ENCODE data around the gene PKIG.
"Not testable (repeated sequence)": the region's sequence is repeated elsewhere in the genome, so short reads cannot be mapped to it uniquely, and the experiment has no call there.

PKIG gene

GRCh38 chr20:44582311-44583025, at the start of gene PKIG:
Gene PKIG (plus strand): TSS chr20:44582579. CDS start chr20:44614557, 31,978 bp downstream.
- no peak for DNase-seq

- no peak for DNase-seq
Measured at GRCh38 chr20:44532981-44533331, 49.4 kb upstream of the PKIG start.

GRCh38 chr20:44533928-44534327, 48.5 kb upstream of the PKIG start:
- no peak for DNase-seq

- no peak for DNase-seq
Measured at GRCh38 chr20:44536175-44536574, 46.2 kb upstream of the PKIG start.

- DNase-seq: no peak
Measured at GRCh38 chr20:44537993-44538392, 44.4 kb upstream of the PKIG start.

- no peak for DNase-seq
Measured at GRCh38 chr20:44540834-44541233, 41.5 kb upstream of the PKIG start.

GRCh38 chr20:44541992-44542391, 40.4 kb upstream of the PKIG start:
- no peak for DNase-seq

- DNase-seq: no peak
Measured at GRCh38 chr20:44542890-44543289, 39.5 kb upstream of the PKIG start.

- DNase-seq: no peak
Measured at GRCh38 chr20:44543358-44543757, 39.0 kb upstream of the PKIG start.

- DNase-seq: no peak
Measured at GRCh38 chr20:44544263-44544662, 38.1 kb upstream of the PKIG start.

GRCh38 chr20:44547419-44547818, 35.0 kb upstream of the PKIG start:
- no peak for DNase-seq

- no peak for DNase-seq
Measured at GRCh38 chr20:44549123-44549522, 33.3 kb upstream of the PKIG start.

GRCh38 chr20:44552050-44552449, 30.3 kb upstream of the PKIG start:
- no peak for DNase-seq

GRCh38 chr20:44552568-44552949, 29.8 kb upstream of the PKIG start:
- DNase-seq: no peak

GRCh38 chr20:44552950-44553908, 29.1 kb upstream of the PKIG start:
- DNase-seq: no peak

- no peak for DNase-seq
Measured at GRCh38 chr20:44559302-44559701, 23.1 kb upstream of the PKIG start.

- no peak for DNase-seq
Measured at GRCh38 chr20:44560229-44560628, 22.1 kb upstream of the PKIG start.

- DNase-seq: not testable (repeated sequence)
Measured at GRCh38 chr20:44560818-44561217, 21.6 kb upstream of the PKIG start.

GRCh38 chr20:44561876-44562275, 20.5 kb upstream of the PKIG start:
- DNase-seq: no peak

GRCh38 chr20:44566018-44566417, 16.4 kb upstream of the PKIG start:
- no peak for DNase-seq

- DNase-seq: no peak
Measured at GRCh38 chr20:44566811-44567210, 15.6 kb upstream of the PKIG start.

- no peak for DNase-seq
Measured at GRCh38 chr20:44570367-44570766, 12.0 kb upstream of the PKIG start.

GRCh38 chr20:44571362-44571988, 10.9 kb upstream of the PKIG start:
- no peak for DNase-seq

Measured in activated CD4-positive, alpha-beta T cell treated with anti-CD3 and anti-CD28 coated beads for 48 hours (primary cell).